Cardiac septum (tissue), 1 donor: ENCODE results near the gene PTOV1. TPM values are rescaled to one million over a fixed set of nuclear protein-coding genes. Genes with fewer than 3 reads are reported as not detected.
"Not testable (repeated sequence)": the region's sequence is repeated elsewhere in the genome, so short reads cannot be mapped to it uniquely, and the experiment has no call there.

Source experiments
- DNase-seq: peaks from one replicate; pipeline ENCODE4 v3.0.0-alpha.2; 2020; ENCODE audit warnings: low spot score
- intact Hi-C: fragments of 100-400 bp; cut with DNase I; formaldehyde crosslinking; loops from one replicate; pipeline ENCODE4 v1.14.0; 2022
- total RNA-seq: library from RNA; stranded (reverse); fragmentation: NEBNext Ultra II Directional; extraction: Animal tissue kit (Norgen Biotek cat#: 25700); gene quantifications from one replicate; pipeline ENCODE4 v1.2.1, GENCODE V29; 2021
- donor health status: DM: no; HTN: no; CAD: no.

The PTOV1 gene
- total RNA-seq, 1 donor from 2014 or later: 95.8 TPM

GRCh38 chr19:49812997-49813861, 37.7 kb upstream of the PTOV1 start, which contains the start of gene FUZ:
FUZ (minus strand) TSS chr19:49813292; CDS start chr19:49813106, 186 bp downstream.
- intact Hi-C loops: loop anchor here (2.0 to 5.0 kb wide), 3 partner anchors 38 to 54 kb away; partner anchors contain the start of genes AP2A1, PNKP and PTOV1
- peak; percentile 98 for DNase-seq

- intact Hi-C loops: loop anchor here (5.0 kb wide), 2 partner anchors 47 to 53 kb away; partner anchors contain the start of genes AP2A1 and PNKP
- DNase-seq: no peak
Observed at GRCh38 chr19:49814010-49814409, 36.9 kb upstream of the PTOV1 start.

- no peak for DNase-seq
- intact Hi-C loops: no loop called here
Observed at GRCh38 chr19:49816590-49816989, 34.4 kb upstream of the PTOV1 start.

- intact Hi-C loops: no loop called here
- DNase-seq: peak; percentile 94
Observed at GRCh38 chr19:49817964-49818648, 32.9 kb upstream of the PTOV1 start, which contains the start of gene MED25. MED25 (plus strand) TSS chr19:49818289; CDS start chr19:49818342, 53 bp downstream.

GRCh38 chr19:49818649-49819370, 32.1 kb upstream of the PTOV1 start:
- no peak for DNase-seq
- intact Hi-C loops: no loop called here

- intact Hi-C loops, DNase-seq: not testable (repeated sequence)
Observed at GRCh38 chr19:49819452-49820115, 31.4 kb upstream of the PTOV1 start.

- intact Hi-C loops: no loop called here
- no peak for DNase-seq
Observed at GRCh38 chr19:49820125-49820524, 30.8 kb upstream of the PTOV1 start.

GRCh38 chr19:49823472-49823871, 27.5 kb upstream of the PTOV1 start:
- intact Hi-C loops: no loop called here
- DNase-seq: no peak

- intact Hi-C loops: no loop called here
- no peak for DNase-seq
Observed at GRCh38 chr19:49824662-49825061, 26.3 kb upstream of the PTOV1 start.

GRCh38 chr19:49827034-49827433, 23.9 kb upstream of the PTOV1 start:
- intact Hi-C loops: no loop called here
- DNase-seq: no peak

GRCh38 chr19:49829200-49829599, 21.8 kb upstream of the PTOV1 start:
- intact Hi-C loops: no loop called here
- DNase-seq: no peak

- intact Hi-C loops: no loop called here
- no peak for DNase-seq
Observed at GRCh38 chr19:49829721-49830120, 21.2 kb upstream of the PTOV1 start.

GRCh38 chr19:49830766-49831165, 20.2 kb upstream of the PTOV1 start:
- intact Hi-C loops: no loop called here
- DNase-seq: no peak

- DNase-seq: no peak
- intact Hi-C loops: no loop called here
Observed at GRCh38 chr19:49831592-49831991, 19.4 kb upstream of the PTOV1 start.

- intact Hi-C loops: no loop called here
- no peak for DNase-seq
Observed at GRCh38 chr19:49832556-49832955, 18.4 kb upstream of the PTOV1 start.

GRCh38 chr19:49833599-49833998, 17.4 kb upstream of the PTOV1 start:
- DNase-seq: no peak
- intact Hi-C loops: no loop called here

- intact Hi-C loops: no loop called here
- DNase-seq: no peak
Observed at GRCh38 chr19:49835562-49835961, 15.4 kb upstream of the PTOV1 start.

GRCh38 chr19:49836176-49837008, 14.6 kb upstream of the PTOV1 start:
- DNase-seq: no peak

GRCh38 chr19:49837009-49837310, 14.0 kb upstream of the PTOV1 start:
- no peak for DNase-seq
- intact Hi-C loops: no loop called here

More at GRCh38 chr19:49836176-49837008, 14.6 kb upstream of the PTOV1 start:
- intact Hi-C loops: no loop called here
